H9 (cell line): Measurements from ENCODE around the gene IMPDH1. TPM values are rescaled to one million over a fixed set of nuclear protein-coding genes. Genes with fewer than 3 reads are reported as not detected.

Experiments used
- DNase-seq: peaks from one replicate; pipeline ENCODE4 v3.0.0-alpha.2; 2017
- H2AFZ ChIP-seq: one replicate; pipeline ENCODE4 v1.6.1; 2013; ENCODE audit warnings: mild to moderate bottlenecking, low read length, control low read depth, moderate library complexity
- H2AK5ac ChIP-seq: 2 replicates; pipeline ENCODE4 v1.6.1; 2013; ENCODE audit warnings: low read length, control low read depth, mixed read lengths; ENCODE audit not compliant: insufficient read length
- H2BK120ac ChIP-seq: one replicate; pipeline ENCODE4 v1.6.1; 2013; ENCODE audit warnings: low read depth, mild to moderate bottlenecking, low read length, control low read depth, inconsistent platforms; ENCODE audit not compliant: poor library complexity, severe bottlenecking
- H2BK12ac ChIP-seq: 2 replicates; pipeline ENCODE4 v1.6.1; 2013; ENCODE audit warnings: low read length, control low read depth, mixed read lengths, low read depth; ENCODE audit not compliant: insufficient read length
- H2BK15ac ChIP-seq: 2 replicates; pipeline ENCODE4 v1.6.1; 2013; ENCODE audit warnings: low read depth, low read length, control low read depth
- H2BK20ac ChIP-seq: one replicate; pipeline ENCODE4 v1.6.1; 2013; ENCODE audit warnings: low read depth, mild to moderate bottlenecking, low read length, control low read depth, inconsistent platforms; ENCODE audit not compliant: poor library complexity, severe bottlenecking
- H2BK5ac ChIP-seq: 2 replicates; pipeline ENCODE4 v1.6.1; 2013; ENCODE audit warnings: low read length, control low read depth, mixed read lengths; ENCODE audit not compliant: insufficient read length
- H3K14ac ChIP-seq: 2 replicates; pipeline ENCODE4 v1.6.1; 2013; ENCODE audit warnings: low read length, control low read depth; ENCODE audit not compliant: insufficient read depth
- H3K18ac ChIP-seq: 2 replicates; pipeline ENCODE4 v1.6.1; 2013; ENCODE audit warnings: low read depth, mild to moderate bottlenecking, mixed read lengths, low read length, control low read depth; ENCODE audit not compliant: insufficient read length
- H3K23ac ChIP-seq: 2 replicates; pipeline ENCODE4 v1.6.1; 2013; ENCODE audit warnings: low read length, control low read depth, mixed read lengths, low read depth; ENCODE audit not compliant: insufficient read length
- H3K23me2 ChIP-seq: 2 replicates; pipeline ENCODE4 v1.6.1; 2013; ENCODE audit warnings: low read depth, mild to moderate bottlenecking, mixed read lengths, low read length, control low read depth; ENCODE audit not compliant: insufficient read length, poor library complexity, severe bottlenecking
- H3K27ac ChIP-seq: 2 replicates; pipeline ENCODE4 v1.5.1; 2013; ENCODE audit warnings: low read length, control low read depth, mixed read lengths, low read depth; ENCODE audit not compliant: insufficient read length
- H3K27me3 ChIP-seq: 2 replicates; pipeline ENCODE4 v1.6.1; 2013; ENCODE audit warnings: low read length, control low read depth, inconsistent platforms; ENCODE audit not compliant: insufficient read depth
- H3K4ac ChIP-seq: 2 replicates; pipeline ENCODE4 v1.6.1; 2013; ENCODE audit warnings: low read depth, mild to moderate bottlenecking, control low read depth, inconsistent platforms, low read length, moderate library complexity
- H3K4me1 ChIP-seq: 2 replicates; pipeline ENCODE4 v1.6.1; 2013; ENCODE audit warnings: low read length, control low read depth, inconsistent platforms; ENCODE audit not compliant: insufficient read depth
- H3K4me2 ChIP-seq: 2 replicates; pipeline ENCODE4 v1.6.1; 2013; ENCODE audit warnings: low read length, control low read depth, mixed read lengths; ENCODE audit not compliant: insufficient read length, insufficient read depth
- H3K56ac ChIP-seq: 2 replicates; pipeline ENCODE4 v1.6.1; 2013; ENCODE audit warnings: low read depth, mild to moderate bottlenecking, mixed read lengths, low read length, control low read depth; ENCODE audit not compliant: insufficient read length
- H3K79me1 ChIP-seq: 2 replicates; pipeline ENCODE4 v1.6.1; 2013; ENCODE audit warnings: low read depth, mild to moderate bottlenecking, moderate library complexity, low read length, control low read depth, inconsistent platforms; ENCODE audit not compliant: insufficient read depth, poor library complexity, severe bottlenecking
- H3K79me2 ChIP-seq: 2 replicates; pipeline ENCODE4 v1.6.1; 2013; ENCODE audit warnings: low read length, control low read depth, inconsistent platforms; ENCODE audit not compliant: insufficient read depth
- H3K9ac ChIP-seq: 2 replicates; pipeline ENCODE4 v1.6.1; 2013; ENCODE audit warnings: low read length, control low read depth, mixed read lengths; ENCODE audit not compliant: insufficient read length; ENCODE audit errors: extremely low read depth
- H3K9me3 ChIP-seq: one replicate; pipeline ENCODE4 v1.6.1; 2013; ENCODE audit warnings: low read depth, low read length, inconsistent platforms; ENCODE audit not compliant: control insufficient read depth
- H3T11ph ChIP-seq: one replicate; pipeline ENCODE4 v1.6.1; 2013; ENCODE audit warnings: mild to moderate bottlenecking, low read length, control low read depth, inconsistent platforms
- H4K20me1 ChIP-seq: one replicate; pipeline ENCODE4 v1.6.1; 2013; ENCODE audit not compliant: control insufficient read depth, insufficient read length, insufficient read depth
- H4K5ac ChIP-seq: 2 replicates; pipeline ENCODE4 v1.6.1; 2013; ENCODE audit warnings: low read depth, mild to moderate bottlenecking, mixed read lengths, low read length, control low read depth; ENCODE audit not compliant: insufficient read length
- H4K8ac ChIP-seq: replicated peaks from 2 replicates; pipeline ENCODE4 v1.6.1; 2013; ENCODE audit warnings: low read length, control low read depth, mixed read lengths, low read depth; ENCODE audit not compliant: insufficient read length
- H4K91ac ChIP-seq: 2 replicates; pipeline ENCODE4 v1.6.1; 2013; ENCODE audit warnings: low read depth, mild to moderate bottlenecking, moderate library complexity, mixed read lengths, low read length, control low read depth; ENCODE audit not compliant: insufficient read length
- H3K27ac Mint-ChIP-seq, 3 experiments: 2 replicates in 2 of 3; 3 replicates in 1 of 3; pipeline ENCODE4 v1.8.0; 2020 to 2021; ENCODE audit warnings: mixed read lengths in 3 of 3, mild to moderate bottlenecking in 1 of 3, moderate library complexity in 1 of 3
- H3K27me3 Mint-ChIP-seq: 2 replicates; pipeline ENCODE4 v1.8.0; 2021; ENCODE audit warnings: low read depth, mild to moderate bottlenecking, moderate library complexity, mixed read lengths
- H3K36me3 Mint-ChIP-seq, 3 experiments: 2 replicates in 2 of 3; 3 replicates in 1 of 3; pipeline ENCODE4 v1.8.0; 2020 to 2021; ENCODE audit warnings: low read depth in 3 of 3, mixed read lengths in 3 of 3; ENCODE audit not compliant: insufficient read depth in 1 of 3
- H3K4me1 Mint-ChIP-seq, 2 experiments: 2 replicates each; pipeline ENCODE4 v1.8.0; 2020; ENCODE audit warnings: mixed read lengths in 2 of 2
- H3K4me3 Mint-ChIP-seq, 2 experiments: 2 replicates in 1 of 2; 3 replicates in 1 of 2; pipeline ENCODE4 v1.8.0; 2020 to 2021; ENCODE audit warnings: mild to moderate bottlenecking in 2 of 2, mixed read lengths in 2 of 2, moderate library complexity in 1 of 2
- H3K9me3 Mint-ChIP-seq, 2 experiments: 2 replicates in 1 of 2; 3 replicates in 1 of 2; pipeline ENCODE4 v1.8.0; 2020; ENCODE audit warnings: mild to moderate bottlenecking in 2 of 2, mixed read lengths in 2 of 2, moderate library complexity in 1 of 2
- CTCF ChIP-seq: fragments of 200-600 bp; sonication (generic); conservative IDR thresholded peaks from 3 replicates; pipeline ENCODE4 v1.8.0; 2021; ENCODE audit warnings: antibody characterized with exemption, mild to moderate bottlenecking
- WGBS: extraction: QIAGEN DNeasy Blood & Tissue Kit; methylation state at CpG from one replicate; pipeline ENCODE4 v1.1.7; 2013; ENCODE audit warnings: missing lambda C conversion rate, low lambda C conversion rate, mixed read lengths; ENCODE audit not compliant: insufficient read length; ENCODE audit errors: extremely low coverage; 5-methylcytosine and 5-hydroxymethylcytosine counted together
- total RNA-seq: library from RNA; stranded (reverse); gene quantifications from 2 replicates; pipeline ENCODE4 v1.2.1, GENCODE V29; 2021

IMPDH1 gene
- total RNA-seq, 1 experiment from 2014 or later: 35.2 TPM

- Histone ChIP-seq H3K9ac (no peak overlapping the region), H4K5ac (no peak overlapping the region), H2BK120ac (no peak overlapping the region), H3K79me1 (no peaks in the 10 kb centered on the region), H2BK12ac (no peak overlapping the region), H3K18ac (no peak overlapping the region), H4K8ac (no peak overlapping the region), H3K4ac (no peak overlapping the region), H3K9me3 (no peaks in the 10 kb centered on the region), H3K23ac (no peak overlapping the region), H2BK15ac (no peak overlapping the region), H2AK5ac (no peak overlapping the region), H2BK20ac (no peak overlapping the region), H4K91ac (no peak overlapping the region), H3K4me1 (no peaks in the 10 kb centered on the region), H4K20me1 (peaks cover 2% of the 10 kb centered on the region), H3K27ac (no peak overlapping the region), H3K14ac (no peak overlapping the region), H2BK5ac (no peak overlapping the region), H2AFZ (no peak overlapping the region), H3T11ph (no peak overlapping the region), H3K56ac (no peak overlapping the region), H3K23me2 (no peaks in the 10 kb centered on the region), H3K27me3 (no peaks in the 10 kb centered on the region; the same call in 1 of the 2 replicates), H3K79me2 (no peaks in the 10 kb centered on the region), H3K4me2 (no peak overlapping the region)
- DNase-seq: no peak
- Mint-ChIP-seq H3K27me3 (peaks cover 26% of the 10 kb centered on the region), H3K27ac (peak overlapping the region in 1 of 3 experiments; percentile 23; a peak in 1 of 7 replicates), H3K4me1 (peaks cover 37 to 50% of the 10 kb centered on the region in 2 experiments), H3K4me3 (no peak overlapping the region), H3K9me3 (no peaks in the 10 kb centered on the region), H3K36me3 (no peaks in the 10 kb centered on the region)
- no peak for TF ChIP-seq CTCF
- no CpG with 5 or more reads among the region's 4 CpGs for WGBS
Observed at GRCh38 chr7:128385988-128386925, 23.5 kb downstream of the IMPDH1 start.
